ENCODE data around the gene ZDHHC17.

Gene ZDHHC17

DNA sequence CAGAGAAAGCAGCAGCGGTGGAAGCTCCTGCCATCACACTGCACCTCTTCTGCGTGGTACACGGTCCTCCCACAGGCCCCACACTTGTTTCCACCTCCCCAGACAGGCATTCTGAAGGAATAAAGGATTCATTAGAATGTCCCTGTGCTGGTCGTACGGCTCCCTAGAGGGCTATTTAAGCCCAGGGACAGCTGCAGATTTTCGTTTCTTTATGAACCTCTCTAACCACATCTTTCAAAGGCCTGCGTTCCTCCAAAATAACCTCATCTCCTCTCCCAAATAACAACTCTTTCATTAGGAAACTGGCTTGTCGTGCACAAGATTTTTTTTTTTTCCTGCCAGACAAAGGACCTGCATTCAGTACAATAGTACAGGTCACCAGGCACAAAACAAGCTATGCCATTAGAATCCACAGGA is 102.2 kb downstream of the ZDHHC17 start:
- CTCF ChIA-PET, result no interaction called here
- H3K36me3 Mint-ChIP-seq, result no peaks in the 10 kb centered on the region
- peaks cover 10% of the 10 kb centered on the region for H3K27me3 Mint-ChIP-seq
- no peak overlapping the region for H3K4me3 Mint-ChIP-seq
- no peak for DNase-seq
- no peak overlapping the region for H3K27ac Mint-ChIP-seq
- no peaks in the 10 kb centered on the region for H3K9me3 Mint-ChIP-seq
- H3K4me1 Mint-ChIP-seq, result no peaks in the 10 kb centered on the region

DNA sequence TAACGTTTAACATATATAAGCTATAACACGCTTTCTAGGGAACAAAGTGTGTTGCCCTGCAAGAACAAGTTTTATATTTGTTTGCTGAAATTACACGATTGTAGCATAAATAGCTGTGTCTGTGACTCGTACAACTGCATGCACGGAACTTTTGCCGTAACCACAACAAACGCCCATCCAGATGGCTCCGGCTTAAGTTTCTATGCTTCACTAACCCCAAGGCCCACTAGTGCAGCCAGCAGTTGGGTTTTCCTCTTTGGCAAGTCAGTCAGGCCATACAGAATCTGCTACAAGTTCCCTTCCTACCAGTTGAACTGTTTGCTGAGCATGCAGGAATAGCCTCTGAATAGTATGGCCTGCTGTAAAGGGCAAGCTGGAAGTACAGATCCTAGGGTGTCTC is 102.8 kb downstream of the ZDHHC17 start:
- Mint-ChIP-seq H3K4me1 (no peaks in the 10 kb centered on the region), H3K27me3 (peaks cover 10% of the 10 kb centered on the region), H3K27ac (no peak overlapping the region), H3K36me3 (no peaks in the 10 kb centered on the region), H3K9me3 (no peaks in the 10 kb centered on the region), H3K4me3 (no peak overlapping the region)
- no peak for DNase-seq
- CTCF ChIA-PET, result no interaction called here

DNA sequence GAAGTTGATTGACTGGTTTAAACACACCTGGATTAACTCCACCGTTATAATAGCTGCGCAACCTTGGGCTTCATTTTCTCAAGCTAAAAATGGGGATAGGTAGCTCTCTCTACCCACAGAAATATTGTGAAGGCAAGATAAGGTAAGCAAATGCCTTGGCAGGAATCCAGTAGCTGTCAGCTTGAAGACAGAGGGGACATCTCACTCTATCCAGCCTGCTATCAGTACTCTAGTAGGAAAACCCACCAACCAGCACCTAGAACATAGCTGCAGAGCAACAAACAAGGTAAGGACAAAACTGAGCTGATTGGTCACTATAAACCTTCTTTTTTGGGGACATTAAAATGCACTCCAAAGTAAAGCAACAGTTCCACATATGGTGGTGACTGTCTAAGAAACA is 107.2 kb downstream of the ZDHHC17 start:
- H3K4me1 Mint-ChIP-seq, result no peaks in the 10 kb centered on the region
- H3K27me3 Mint-ChIP-seq, result peaks cover 2% of the 10 kb centered on the region
- no peak for DNase-seq
- H3K36me3 Mint-ChIP-seq, result no peaks in the 10 kb centered on the region
- no peak overlapping the region for H3K4me3 Mint-ChIP-seq
- CTCF ChIA-PET, result no interaction called here
- H3K27ac Mint-ChIP-seq, result no peak overlapping the region
- H3K9me3 Mint-ChIP-seq, result no peaks in the 10 kb centered on the region

DNA sequence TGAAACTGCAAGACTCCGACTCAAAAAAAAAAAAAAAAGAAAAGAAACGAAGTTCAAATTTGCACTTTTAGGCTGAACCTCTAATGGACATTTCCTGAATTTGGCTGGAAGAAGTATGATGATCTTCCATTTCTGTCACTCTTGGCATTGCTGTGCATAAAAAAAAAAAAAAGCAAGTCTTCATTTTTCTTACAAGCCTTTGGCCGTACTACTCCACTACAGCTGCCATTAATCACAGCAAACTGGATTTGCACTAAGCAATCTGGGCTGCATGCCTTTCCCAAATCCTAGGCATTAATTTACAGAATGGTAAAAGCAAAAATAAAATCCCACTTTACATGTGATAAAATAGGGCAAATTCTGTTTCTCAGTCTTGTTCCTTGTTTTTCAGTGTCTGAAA is 107.8 kb downstream of the ZDHHC17 start:
- DNase-seq, result no peak
- H3K9me3 Mint-ChIP-seq, result no peaks in the 10 kb centered on the region
- no peaks in the 10 kb centered on the region for H3K36me3 Mint-ChIP-seq
- CTCF ChIA-PET, result no interaction called here
- no peak overlapping the region for H3K4me3 Mint-ChIP-seq
- no peaks in the 10 kb centered on the region for H3K4me1 Mint-ChIP-seq
- peaks cover 4% of the 10 kb centered on the region for H3K27me3 Mint-ChIP-seq
- no peak overlapping the region for H3K27ac Mint-ChIP-seq

DNA sequence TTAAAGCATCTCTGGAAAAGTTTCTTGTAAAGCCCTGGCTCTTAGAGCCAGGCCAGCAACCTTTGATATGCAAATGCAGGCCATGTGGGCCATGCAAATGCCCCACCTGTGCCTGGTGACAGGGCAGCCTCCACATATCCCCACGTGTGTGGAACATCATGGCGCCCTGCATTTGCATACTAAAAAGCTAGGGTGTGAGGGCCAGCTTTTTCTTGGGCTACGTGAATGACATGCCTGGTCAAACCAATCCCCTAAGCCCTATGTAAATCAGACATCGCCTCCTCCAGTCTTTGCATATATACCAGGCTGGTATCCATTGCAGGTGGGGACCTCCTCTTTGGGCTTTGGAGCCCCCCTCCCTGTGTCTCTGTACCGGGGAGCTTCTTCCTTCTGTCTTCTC is 108.5 kb downstream of the ZDHHC17 start:
- CTCF ChIA-PET, result no interaction called here

DNA sequence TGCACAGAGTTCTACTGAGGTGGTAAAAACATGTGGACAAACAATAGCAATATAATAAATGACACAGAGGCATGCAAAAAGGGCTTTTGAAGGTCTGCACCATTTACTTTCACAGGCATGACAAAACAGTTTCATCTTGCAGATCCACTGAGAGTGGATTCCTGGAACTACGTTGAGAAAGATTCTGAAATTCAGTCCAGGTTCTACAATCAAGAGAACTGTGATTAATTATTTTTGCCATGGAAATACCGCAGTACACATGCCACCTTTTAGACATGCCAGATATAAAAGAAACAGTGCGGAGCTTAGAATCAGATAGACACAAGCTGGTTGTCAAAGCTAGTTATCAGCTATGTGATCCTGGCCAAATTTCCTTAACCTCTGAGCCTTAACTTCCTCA is 110.1 kb downstream of the ZDHHC17 start:
- CTCF ChIA-PET, result no interaction called here
- H3K4me1 Mint-ChIP-seq, result peaks cover 10% of the 10 kb centered on the region

More for the DNA sequence above, 108.5 kb downstream of the ZDHHC17 start:
- Mint-ChIP-seq H3K27me3 (peaks cover 11% of the 10 kb centered on the region), H3K4me1 (peaks cover 1% of the 10 kb centered on the region), H3K4me3 (no peak overlapping the region), H3K36me3 (no peaks in the 10 kb centered on the region), H3K27ac (no peak overlapping the region), H3K9me3 (no peaks in the 10 kb centered on the region)
- no peak for DNase-seq

DNA sequence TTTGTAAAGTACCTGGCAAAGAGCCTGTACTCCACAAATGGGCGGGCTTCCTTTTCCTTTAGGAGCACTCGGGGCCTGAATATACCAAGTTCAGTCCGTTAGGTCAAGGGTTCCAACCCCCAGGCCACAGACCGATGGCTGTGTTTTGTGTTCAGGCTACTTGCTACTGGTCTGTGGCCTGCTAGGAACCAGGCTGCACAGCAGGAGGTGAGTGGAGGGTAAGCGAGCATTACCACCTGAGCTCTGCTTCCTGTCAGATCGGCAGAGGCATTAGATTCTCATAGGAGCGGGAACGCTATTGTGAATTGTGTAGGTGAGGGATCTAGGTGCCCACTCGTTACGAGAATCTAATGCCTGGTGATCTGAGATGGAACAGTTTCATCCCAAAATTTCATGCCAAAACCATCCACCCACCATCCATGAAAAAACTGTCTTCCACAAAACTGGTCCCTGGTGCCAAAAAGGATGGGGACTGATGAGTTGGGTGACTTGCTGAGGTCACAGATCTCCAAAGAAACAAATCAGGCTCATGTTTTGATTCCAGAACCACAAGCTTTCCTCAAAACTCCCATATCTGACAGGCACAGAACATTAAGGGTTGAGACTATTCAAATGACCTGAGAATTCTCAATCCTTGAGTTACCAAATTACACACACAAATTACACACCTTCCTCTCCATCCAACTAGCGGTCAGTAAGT is 110.7 kb downstream of the ZDHHC17 start:
- H3K9me3 Mint-ChIP-seq, result no peaks in the 10 kb centered on the region
- H3K27me3 Mint-ChIP-seq, result peaks cover 32% of the 10 kb centered on the region
- H3K4me3 Mint-ChIP-seq, result no peak overlapping the region
- no peaks in the 10 kb centered on the region for H3K36me3 Mint-ChIP-seq
- CTCF ChIA-PET, result interaction anchor here (1.1 kb wide), 1 partner anchor 17 kb away, joined by 3 read pairs; no protein-coding TSS in a partner anchor
- no peak overlapping the region for H3K27ac Mint-ChIP-seq
- peaks cover 14% of the 10 kb centered on the region for H3K4me1 Mint-ChIP-seq
- DNase-seq, result no peak

More for the DNA sequence above, 110.1 kb downstream of the ZDHHC17 start:
- H3K27me3 Mint-ChIP-seq, result peaks cover 26% of the 10 kb centered on the region
- DNase-seq, result no peak
- no peak overlapping the region for H3K4me3 Mint-ChIP-seq
- H3K9me3 Mint-ChIP-seq, result no peaks in the 10 kb centered on the region
- H3K36me3 Mint-ChIP-seq, result no peaks in the 10 kb centered on the region
- no peak overlapping the region for H3K27ac Mint-ChIP-seq

DNA sequence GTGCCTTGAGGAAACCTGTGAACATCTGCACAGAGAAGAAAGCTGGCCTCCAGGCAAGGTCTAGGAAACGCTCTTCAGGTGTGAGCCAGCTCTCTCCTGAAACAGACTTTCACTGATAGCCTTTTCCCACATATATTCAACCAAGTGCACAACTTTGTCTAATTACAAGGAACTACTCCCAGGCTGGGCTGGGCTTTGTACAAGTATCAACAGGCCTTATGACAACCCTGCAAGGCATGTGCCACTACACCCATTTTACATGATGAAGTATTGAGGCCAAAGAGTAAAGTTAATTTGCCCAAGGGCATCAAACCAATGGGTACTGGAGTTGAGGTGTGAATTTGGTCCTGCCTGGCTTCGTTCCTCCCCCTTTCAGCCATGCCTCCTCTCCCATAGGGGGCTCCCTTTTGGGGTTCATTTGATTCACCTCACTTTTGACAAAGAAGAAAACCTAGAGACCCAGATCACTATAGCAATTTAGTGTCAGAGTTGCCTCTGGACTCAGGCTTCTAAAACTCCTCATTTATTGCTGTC is 112.8 kb downstream of the ZDHHC17 start:
- no peak overlapping the region for H3K27ac Mint-ChIP-seq
- no peaks in the 10 kb centered on the region for H3K36me3 Mint-ChIP-seq
- H3K4me3 Mint-ChIP-seq, result no peak overlapping the region
- DNase-seq, result no peak
- CTCF ChIA-PET, result no interaction called here
- H3K27me3 Mint-ChIP-seq, result peaks cover 45% of the 10 kb centered on the region
- no peaks in the 10 kb centered on the region for H3K9me3 Mint-ChIP-seq
- peaks cover 16% of the 10 kb centered on the region for H3K4me1 Mint-ChIP-seq

DNA sequence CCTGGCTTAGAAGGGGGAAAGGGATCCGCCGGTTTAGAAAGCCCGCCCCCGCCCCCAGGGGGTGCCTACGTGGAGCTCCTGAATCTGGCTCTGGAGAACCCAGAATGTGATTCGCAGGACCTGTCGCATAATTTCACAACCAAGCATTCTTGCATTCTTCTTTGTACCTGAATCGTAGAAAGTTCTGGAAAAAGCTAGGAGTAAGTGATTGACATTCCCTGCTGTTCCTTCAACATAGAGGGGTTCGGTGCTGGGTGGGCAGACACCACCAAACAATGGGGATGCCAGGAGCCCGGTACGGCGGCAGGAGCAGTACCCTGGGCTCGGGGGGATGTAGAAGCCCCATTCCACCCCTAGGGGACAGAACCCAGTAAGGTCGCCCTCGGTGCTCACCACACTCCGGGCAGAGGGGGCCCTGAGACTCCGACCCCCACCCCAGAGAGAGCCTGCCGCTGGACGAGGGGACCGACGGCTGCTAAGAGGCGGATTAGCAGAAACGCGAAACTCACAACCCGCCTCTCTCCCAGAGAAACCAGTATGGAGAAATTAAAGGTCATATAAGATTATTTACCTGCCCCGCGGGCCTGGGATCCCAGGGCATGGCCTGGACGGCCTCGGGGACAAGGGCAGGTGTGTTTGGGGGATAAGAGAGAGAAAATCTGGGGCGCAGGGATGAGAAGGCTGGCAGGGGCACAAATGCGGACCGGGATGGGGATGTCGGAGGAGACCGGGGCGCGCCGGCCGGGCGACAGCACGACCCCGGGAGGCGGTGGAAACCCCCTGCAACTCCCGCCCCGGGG is 114.4 kb downstream of the ZDHHC17 start:
- no peaks in the 10 kb centered on the region for H3K36me3 Mint-ChIP-seq
- H3K4me3 Mint-ChIP-seq, result peak overlapping the region; percentile 91
- no peaks in the 10 kb centered on the region for H3K9me3 Mint-ChIP-seq
- peaks cover 51% of the 10 kb centered on the region for H3K27me3 Mint-ChIP-seq
- DNase-seq, result peak; percentile 22
- H3K4me1 Mint-ChIP-seq, result peaks cover 16% of the 10 kb centered on the region
- CTCF ChIA-PET, result no interaction called here
- no peak overlapping the region for H3K27ac Mint-ChIP-seq

DNA sequence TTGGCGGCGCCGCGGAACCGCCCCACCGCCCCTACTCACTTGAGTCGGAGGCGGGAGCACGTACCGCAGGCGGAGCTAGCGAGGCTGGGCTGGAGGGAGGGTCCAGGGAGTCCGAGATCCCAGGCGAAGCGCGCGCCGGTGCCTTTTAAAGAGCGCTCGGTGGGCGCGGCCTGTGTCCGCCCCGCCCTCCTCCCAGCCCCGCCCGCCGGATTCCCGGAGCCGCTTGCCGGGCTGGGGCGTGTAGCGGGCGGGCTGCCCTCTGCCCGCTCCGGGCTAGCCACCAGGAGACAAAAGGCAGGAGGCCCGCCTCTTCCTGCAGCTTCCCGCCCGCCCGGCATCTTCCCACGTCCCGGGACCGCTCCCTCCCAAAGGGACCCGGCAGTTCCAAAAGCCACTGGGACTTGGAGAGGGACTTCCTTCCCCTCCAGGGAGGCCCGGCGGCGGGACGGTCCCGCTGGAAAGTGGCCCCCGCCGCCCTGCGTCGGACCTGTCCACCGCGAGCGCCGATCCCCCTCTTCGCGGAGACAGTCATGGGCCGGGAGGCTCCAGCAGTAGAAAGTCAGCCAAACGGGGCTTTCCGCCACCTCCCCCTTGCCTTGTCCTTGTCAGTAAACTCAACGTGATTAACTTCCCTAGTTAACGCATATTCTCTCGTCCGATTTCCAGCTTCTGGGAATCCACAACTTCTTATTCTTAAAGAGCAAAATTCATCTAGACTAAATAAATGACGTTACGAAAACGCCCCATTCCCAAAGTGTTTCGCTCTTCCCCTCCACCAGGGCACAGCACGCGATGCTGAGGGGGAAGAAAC is 115.2 kb downstream of the ZDHHC17 start, which contains the start of gene CSRP2:
Gene CSRP2, minus strand, starts transcription at position 121 of the 811 bp plus-strand sequence. CDS start 12,759 bp downstream, outside the sequence.
- Mint-ChIP-seq H3K4me1 (peaks cover 16% of the 10 kb centered on the region), H3K4me3 (peak within 1 kb of the TSS; percentile 91), H3K36me3 (no peaks in the 10 kb centered on the region), H3K9me3 (no peaks in the 10 kb centered on the region), H3K27ac (no peak within 1 kb of the TSS), H3K27me3 (peaks cover 52% of the 10 kb centered on the region)
- DNase-seq, result peak; percentile 78
- CTCF ChIA-PET, result interaction anchor here (0.5 kb wide), 1 partner anchor 140 kb away, joined by 3 read pairs; no protein-coding TSS in a partner anchor

DNA sequence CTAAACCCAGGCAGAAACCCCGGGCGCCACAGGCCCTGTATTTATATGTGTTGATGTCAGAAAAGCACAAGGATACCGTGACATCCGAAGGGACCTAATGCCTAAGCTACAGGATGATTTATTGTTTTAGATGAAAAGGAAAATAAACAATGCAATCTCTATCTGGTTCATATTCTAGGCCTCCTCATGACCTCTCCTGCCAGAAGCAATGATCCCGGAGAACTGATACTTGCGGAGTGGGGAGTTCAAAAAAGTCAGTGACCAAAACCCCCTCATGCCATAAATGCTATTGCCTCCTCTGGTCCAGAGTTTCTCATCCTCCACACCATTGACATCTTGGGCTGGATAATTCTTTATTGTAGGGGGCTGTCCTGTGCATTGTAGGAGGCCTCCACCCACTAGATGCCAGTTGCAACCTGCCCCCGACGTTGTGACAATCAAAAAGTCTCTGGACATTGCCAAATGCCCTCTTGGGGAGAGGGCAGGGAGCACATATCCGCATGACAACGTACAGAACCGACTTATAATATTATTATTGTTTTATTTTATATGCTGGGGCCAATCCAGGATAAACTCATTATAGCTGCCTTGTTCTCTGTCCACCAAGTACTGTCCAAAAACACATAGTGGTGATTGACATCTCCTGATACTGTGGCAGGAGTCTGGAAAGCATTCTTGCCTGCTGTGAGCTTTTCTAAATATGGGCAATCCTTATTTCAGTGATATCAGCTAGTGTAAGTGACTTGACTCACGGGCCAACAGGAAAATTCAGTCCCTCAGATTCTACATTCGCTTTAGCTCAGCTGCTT is 116.0 kb downstream of the ZDHHC17 start:
- DNase-seq, result no peak
- CTCF ChIA-PET, result no interaction called here
- Mint-ChIP-seq H3K27me3 (peaks cover 52% of the 10 kb centered on the region), H3K9me3 (no peaks in the 10 kb centered on the region), H3K36me3 (no peaks in the 10 kb centered on the region), H3K4me3 (peak overlapping the region; percentile 67), H3K4me1 (peaks cover 16% of the 10 kb centered on the region), H3K27ac (no peak overlapping the region)

DNA sequence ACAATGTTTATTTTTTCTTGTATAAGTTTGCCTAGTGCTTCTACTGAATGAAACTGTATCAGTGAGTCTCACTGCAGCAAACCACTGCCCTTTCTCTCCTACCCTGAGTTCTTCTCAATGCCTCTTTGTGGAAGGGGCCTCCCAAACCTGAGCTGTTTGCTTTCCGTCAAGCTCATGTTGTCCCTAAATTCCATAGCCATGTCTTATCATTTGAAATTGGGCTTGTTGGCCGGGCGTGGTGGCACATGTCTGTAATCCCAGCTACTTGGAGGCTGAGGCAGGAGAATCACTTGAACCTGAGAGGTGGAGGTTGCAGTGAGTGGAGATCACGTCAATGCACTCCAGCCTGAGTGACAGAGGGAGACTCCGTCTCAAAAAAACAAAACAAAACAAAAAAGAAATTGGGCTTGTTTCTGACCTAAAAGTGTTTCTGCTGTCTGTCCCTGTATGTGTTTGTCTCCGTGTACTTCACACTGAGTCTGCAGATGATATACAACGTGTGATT is 116.7 kb downstream of the ZDHHC17 start:
- CTCF ChIA-PET, result no interaction called here
- no peak for DNase-seq
- H3K4me3 Mint-ChIP-seq, result no peak overlapping the region
- peaks cover 52% of the 10 kb centered on the region for H3K27me3 Mint-ChIP-seq
- peaks cover 16% of the 10 kb centered on the region for H3K4me1 Mint-ChIP-seq
- no peak overlapping the region for H3K27ac Mint-ChIP-seq
- no peaks in the 10 kb centered on the region for H3K36me3 Mint-ChIP-seq
- no peaks in the 10 kb centered on the region for H3K9me3 Mint-ChIP-seq

DNA sequence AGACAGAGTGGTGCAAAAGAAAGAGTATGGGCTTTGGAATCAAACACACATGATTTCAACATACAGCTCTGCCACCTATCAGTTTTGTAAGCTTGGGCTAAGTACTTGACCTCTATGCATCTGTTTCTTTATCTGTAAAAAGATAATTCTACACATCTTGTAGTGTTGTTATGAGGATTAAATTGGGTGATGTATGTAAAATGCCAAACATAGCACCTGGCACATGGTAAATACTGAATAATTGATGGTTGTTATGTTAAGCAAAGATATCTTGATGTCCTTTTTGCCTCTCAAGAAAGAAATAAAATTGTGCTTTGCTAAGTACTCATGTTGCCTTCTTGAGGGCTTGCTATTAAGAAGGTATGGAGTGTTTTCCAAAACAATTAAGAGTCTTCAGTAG is 117.2 kb downstream of the ZDHHC17 start:
- Mint-ChIP-seq H3K9me3 (no peaks in the 10 kb centered on the region), H3K4me3 (no peak overlapping the region), H3K4me1 (peaks cover 16% of the 10 kb centered on the region), H3K27me3 (peaks cover 52% of the 10 kb centered on the region), H3K27ac (no peak overlapping the region), H3K36me3 (no peaks in the 10 kb centered on the region)
- CTCF ChIA-PET, result no interaction called here
- no peak for DNase-seq

Data from activated naive CD4-positive, alpha-beta T cell treated with anti-CD3 and anti-CD28 coated beads, Interleukin-2, amount 10 ng/mL, durations not matched to agents 7 days and 5 days (primary cell).